ENCODE data around the gene PDE5A. TPM values are rescaled to one million over a fixed set of nuclear protein-coding genes. Genes with fewer than 3 reads are reported as not detected.

PDE5A gene
- total and polyA plus RNA-seq, 12 donors = 6.7 to 23.2 (median 14.2) TPM

DNA sequence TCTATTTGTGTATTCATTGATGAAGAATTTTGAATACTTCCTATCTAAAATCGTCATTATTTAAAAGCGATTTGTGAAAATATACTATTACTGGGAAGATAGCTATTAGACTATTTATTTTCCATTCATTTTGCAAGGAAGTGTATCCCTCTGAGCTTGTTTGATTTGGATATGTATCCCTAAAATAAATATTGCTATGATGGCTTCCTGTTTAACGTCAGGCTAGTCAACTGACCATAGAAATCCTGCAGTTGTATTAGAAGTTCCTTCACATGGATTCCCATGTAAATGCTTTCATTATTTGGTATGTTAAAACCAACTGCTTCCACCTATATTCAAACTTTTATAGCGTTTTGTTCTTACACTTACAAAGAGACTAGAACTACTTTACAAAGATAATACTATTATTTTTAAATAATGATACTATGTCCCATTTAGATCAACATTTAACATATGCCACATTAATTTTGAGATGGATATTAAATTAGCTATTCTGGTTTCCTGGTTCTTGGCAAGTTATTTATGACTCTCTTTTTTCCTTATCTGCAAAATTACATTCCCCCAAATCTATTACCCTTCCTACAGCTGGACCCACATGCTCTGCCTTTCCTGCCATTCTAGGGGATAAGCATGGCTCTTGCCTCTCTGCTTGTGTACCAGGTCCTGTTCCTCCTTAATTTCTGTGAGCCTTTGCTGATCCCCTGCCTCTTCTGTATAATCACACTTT lies 26.7 kb upstream of the PDE5A start:
- Histone ChIP-seq H3K9me3 (replicated peaks in 1 of 3) (no peaks in the 10 kb centered on the region), H3K4me3 (no peak overlapping the region), H3K27me3 (no peaks in the 10 kb centered on the region), H3K27ac (no peak overlapping the region), H3K36me3 (replicated peaks in 1 of 2) (no peaks in the 10 kb centered on the region), H3K4me1 (replicated peaks in 1 of 2) (no peaks in the 10 kb centered on the region)
- 49 to 58% (median 52%) methylated on average over 4 of the region's 4 CpGs for WGBS, 4 donors
- no peak for DNase-seq
- intact Hi-C loops (cut with DNase I) = no loop called here
- no peak for TF ChIP-seq POLR2A (IDR thresholded peaks at IDR 0.05)
- TF ChIP-seq, protein P1, sequence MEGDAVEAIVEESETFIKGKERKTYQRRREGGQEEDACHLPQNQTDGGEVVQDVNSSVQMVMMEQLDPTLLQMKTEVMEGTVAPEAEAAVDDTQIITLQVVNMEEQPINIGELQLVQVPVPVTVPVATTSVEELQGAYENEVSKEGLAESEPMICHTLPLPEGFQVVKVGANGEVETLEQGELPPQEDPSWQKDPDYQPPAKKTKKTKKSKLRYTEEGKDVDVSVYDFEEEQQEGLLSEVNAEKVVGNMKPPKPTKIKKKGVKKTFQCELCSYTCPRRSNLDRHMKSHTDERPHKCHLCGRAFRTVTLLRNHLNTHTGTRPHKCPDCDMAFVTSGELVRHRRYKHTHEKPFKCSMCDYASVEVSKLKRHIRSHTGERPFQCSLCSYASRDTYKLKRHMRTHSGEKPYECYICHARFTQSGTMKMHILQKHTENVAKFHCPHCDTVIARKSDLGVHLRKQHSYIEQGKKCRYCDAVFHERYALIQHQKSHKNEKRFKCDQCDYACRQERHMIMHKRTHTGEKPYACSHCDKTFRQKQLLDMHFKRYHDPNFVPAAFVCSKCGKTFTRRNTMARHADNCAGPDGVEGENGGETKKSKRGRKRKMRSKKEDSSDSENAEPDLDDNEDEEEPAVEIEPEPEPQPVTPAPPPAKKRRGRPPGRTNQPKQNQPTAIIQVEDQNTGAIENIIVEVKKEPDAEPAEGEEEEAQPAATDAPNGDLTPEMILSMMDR (IDR thresholded peaks at IDR 0.05) = no peak

DNA sequence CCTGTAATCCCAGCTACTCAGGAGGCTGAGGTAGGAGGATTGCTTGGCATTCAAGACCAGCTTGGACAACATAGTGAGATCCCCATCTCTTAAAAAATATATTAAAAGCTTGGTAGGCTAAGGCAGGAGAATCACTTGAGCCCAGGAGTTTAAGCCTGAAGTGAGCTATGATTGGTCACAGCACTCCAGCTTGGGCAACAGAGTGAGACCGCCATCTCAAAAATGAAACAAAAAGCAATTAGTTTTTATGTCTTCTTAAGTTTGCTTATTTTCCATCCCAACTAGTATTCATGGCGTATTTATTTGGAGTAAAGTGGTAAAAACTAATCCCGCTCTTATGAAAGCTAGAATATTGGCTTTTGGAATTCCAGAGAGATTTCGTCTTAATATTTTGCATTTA lies 25.4 kb upstream of the PDE5A start:
- DNase-seq = no peak
- no peaks in the 10 kb centered on the region for H3K4me1 ChIP-seq (replicated peaks in 1 of 2)
- no peak overlapping the region for H3K4me3 ChIP-seq
- TF ChIP-seq, protein P1 (IDR thresholded peaks at IDR 0.05) = no peak
- no peak for TF ChIP-seq POLR2A (IDR thresholded peaks at IDR 0.05)
- no peaks in the 10 kb centered on the region for H3K36me3 ChIP-seq (replicated peaks in 1 of 2)
- intact Hi-C loops (cut with DNase I) = no loop called here
- H3K27me3 ChIP-seq = no peaks in the 10 kb centered on the region
- 88 to 93% (median 92%) methylated on average over 4 of the region's 4 CpGs for WGBS, 4 donors
- H3K9me3 ChIP-seq (replicated peaks in 1 of 3) = no peaks in the 10 kb centered on the region
- H3K27ac ChIP-seq = no peak overlapping the region

DNA sequence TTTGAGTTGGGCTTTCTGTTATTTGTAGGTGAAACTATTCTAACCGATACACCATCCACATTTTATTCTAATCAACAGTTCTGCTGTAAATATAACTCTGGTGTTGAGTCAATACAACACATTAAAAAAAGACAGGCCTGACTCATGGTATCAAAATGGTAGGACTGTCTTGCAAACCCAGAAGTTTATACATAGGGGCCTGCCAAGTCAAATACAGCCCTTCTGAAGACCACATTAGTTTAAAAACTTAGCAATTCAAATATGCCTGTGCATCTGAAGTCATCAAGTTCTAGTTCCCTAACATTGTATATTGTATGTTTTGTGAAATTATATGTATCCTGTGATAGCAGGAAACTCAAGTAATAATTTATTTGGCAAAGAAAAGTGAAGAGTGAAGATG lies 24.4 kb upstream of the PDE5A start:
- DNase-seq = no peak
- H3K4me3 ChIP-seq = no peak overlapping the region
- no peaks in the 10 kb centered on the region for H3K27me3 ChIP-seq
- no peak for TF ChIP-seq POLR2A (IDR thresholded peaks at IDR 0.05)
- TF ChIP-seq, protein P1 (IDR thresholded peaks at IDR 0.05) = no peak
- no peak overlapping the region for H3K27ac ChIP-seq
- intact Hi-C loops (cut with DNase I) = no loop called here
- H3K9me3 ChIP-seq (replicated peaks in 1 of 3) = no peaks in the 10 kb centered on the region
- no peaks in the 10 kb centered on the region for H3K4me1 ChIP-seq (replicated peaks in 1 of 2)
- 93 to 100% (median 94%) methylated on average over 1 of the region's 1 CpG for WGBS, 4 donors
- H3K36me3 ChIP-seq (replicated peaks in 1 of 2) = no peaks in the 10 kb centered on the region

DNA sequence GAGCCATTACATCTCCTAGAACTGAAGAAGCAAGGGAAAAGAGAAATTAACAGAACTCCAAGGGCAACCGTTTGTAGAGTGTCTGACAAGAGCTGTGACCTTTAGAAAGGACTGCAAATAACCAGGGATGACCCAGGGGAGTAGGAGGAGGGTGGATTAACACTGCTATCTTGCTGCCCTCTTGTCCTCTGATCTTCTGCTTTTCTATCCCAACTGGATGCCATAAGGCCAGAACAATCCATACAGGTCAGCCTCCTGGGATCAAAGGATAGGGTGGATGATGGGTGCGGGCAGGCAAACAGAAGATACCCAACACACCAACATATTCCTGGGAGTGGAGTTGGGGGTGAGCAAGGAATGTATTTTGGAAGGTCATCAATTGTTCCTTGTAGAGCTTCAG lies 19.8 kb upstream of the PDE5A start:
- Histone ChIP-seq H3K27ac (no peak overlapping the region), H3K4me3 (no peak overlapping the region), H3K36me3 (replicated peaks in 1 of 2) (no peaks in the 10 kb centered on the region), H3K4me1 (replicated peaks in 1 of 2) (no peaks in the 10 kb centered on the region), H3K9me3 (replicated peaks in 1 of 3) (no peaks in the 10 kb centered on the region), H3K27me3 (no peaks in the 10 kb centered on the region)
- no peak for DNase-seq
- intact Hi-C loops (cut with DNase I) = no loop called here
- TF ChIP-seq, protein P1 (IDR thresholded peaks at IDR 0.05) = no peak
- no peak for TF ChIP-seq POLR2A (IDR thresholded peaks at IDR 0.05)
- WGBS, 4 donors = 64 to 82% (median 72%) methylated on average over 1 to 2 of the region's 2 CpGs

Measured in adrenal gland (tissue), 12 donors.